NOMO-1 treated with DMSO at 0.1 percent for 48 hours (cell line): Measurements from ENCODE around the gene FAM3B.
A peak's percentile ranks its signal among the peaks of the same experiment; 100 is the strongest.

ENCODE experiments used
- DNase-seq: peaks from one replicate; lab custom pipeline; 2025; ENCODE audit not compliant: unreplicated experiment; lab: John Stamatoyannopoulos, UW

FAM3B gene

GRCh38 chr21:41390043-41390639, 73.5 kb downstream of the FAM3B start:
- DNase-seq: no peak

- no peak for DNase-seq
Measured at GRCh38 chr21:41393876-41394465, 77.4 kb downstream of the FAM3B start.

DNA sequence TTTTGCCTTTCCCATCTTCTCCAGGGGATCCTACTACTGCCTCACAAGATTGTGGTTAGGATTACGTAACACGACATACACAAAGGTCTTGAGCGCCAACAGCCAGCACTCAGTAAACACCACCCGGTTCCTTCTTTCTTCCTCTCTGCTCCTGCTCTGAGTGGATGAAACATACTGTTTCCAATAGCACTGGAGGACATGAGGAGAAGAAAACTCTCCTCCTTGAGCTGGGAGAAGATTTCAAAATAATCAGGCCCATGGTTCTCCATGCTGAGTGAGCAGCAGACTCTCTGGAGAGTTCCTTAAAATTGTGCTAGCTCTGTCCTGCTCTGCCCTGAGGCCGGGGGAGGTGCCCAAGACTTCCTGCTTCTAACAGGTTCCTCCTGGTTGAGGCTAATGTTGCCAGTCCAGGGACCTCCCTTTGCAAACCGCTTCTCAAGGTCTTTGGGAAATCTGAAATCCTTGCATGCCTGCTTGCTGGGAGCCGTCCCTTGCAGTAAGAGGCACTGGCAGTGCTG, 80.0 kb downstream of the FAM3B start:
- peak; percentile 78 for DNase-seq

DNA sequence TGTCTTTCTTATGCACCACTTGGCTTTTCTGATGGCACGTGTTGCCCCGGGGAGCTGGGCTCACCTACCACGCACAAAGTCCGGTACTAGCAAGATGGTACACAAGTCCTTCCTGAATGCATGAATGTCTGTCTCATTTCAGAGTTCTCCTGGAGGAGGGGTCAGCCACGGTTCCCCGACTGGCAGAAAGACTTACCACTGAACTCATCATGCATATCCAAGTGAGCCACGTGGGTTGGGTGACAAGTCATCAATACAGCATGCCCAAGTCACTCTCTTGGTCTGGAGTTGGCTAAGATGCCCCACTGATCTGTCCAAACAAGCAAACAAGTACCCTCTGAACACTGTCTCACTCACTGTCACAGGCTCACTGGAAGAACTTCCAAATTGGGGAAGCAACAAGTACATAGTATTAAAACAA, 80.9 kb downstream of the FAM3B start:
- no peak for DNase-seq

DNA sequence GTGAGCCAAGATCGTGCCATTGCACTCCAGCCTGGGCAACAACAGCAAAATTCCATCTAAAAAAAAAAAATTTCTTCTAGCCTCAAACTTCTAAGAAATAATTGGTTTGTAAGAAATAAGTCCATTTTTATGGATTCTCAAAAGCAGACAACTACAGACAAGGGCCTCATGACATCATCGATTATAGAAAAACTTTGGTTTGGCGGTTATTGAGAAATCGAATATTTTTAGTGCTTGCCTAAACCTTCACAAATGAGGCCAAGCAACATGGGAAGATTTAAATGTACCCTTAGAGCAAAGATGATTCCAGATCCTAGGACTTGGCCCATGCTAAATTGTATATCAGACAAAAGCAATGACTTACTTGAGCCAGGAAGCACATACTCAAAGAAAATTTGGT, 81.7 kb downstream of the FAM3B start:
- no peak for DNase-seq

- no peak for DNase-seq
Measured at GRCh38 chr21:41398831-41399230, 82.2 kb downstream of the FAM3B start.

- DNase-seq: no peak
Measured at GRCh38 chr21:41399246-41399800, 82.7 kb downstream of the FAM3B start.

- no peak for DNase-seq
Measured at GRCh38 chr21:41402231-41402630, 85.6 kb downstream of the FAM3B start.

DNA sequence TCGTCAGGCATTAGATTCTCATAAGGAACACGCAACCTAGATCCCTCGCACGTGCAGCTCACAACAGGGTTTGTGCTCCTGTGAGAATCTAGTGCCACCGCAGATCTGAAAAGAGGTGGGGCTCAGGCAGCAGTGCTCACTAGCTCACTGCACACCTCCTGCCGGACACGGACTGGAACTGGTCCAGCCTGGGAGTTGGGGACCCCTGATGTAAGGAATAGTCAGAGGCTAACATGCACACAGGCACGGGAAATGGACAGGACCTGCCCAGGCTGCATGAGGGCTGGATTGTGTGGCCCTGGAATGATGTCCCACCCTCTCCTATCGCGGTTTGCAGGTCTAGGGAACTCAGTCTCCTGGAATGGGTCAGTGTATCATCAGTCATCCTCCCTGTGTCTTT, 86.2 kb downstream of the FAM3B start:
- DNase-seq: no peak

DNA sequence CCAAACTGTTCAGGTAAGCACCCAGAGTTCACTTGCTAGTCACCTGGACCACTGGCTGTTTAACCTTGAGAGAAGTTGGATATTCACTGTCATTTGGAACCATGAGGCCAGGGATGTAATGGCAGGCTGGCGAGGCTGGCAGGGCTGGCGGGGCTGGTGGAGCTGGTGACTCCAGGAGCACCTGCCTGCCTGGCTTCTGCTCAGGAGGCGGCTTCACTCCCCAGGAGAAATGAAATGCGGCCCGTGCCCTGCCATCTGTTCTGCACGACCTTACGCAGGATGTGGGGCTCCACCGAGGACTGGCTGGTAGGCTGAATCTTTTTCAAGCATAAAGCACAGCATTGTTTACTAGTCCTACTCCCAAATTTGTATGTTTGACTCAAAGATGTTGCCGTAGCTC, 86.7 kb downstream of the FAM3B start:
- DNase-seq: no peak

- DNase-seq: no peak
Measured at GRCh38 chr21:41403966-41404365, 87.4 kb downstream of the FAM3B start.

GRCh38 chr21:41405321-41405720, 88.7 kb downstream of the FAM3B start:
- DNase-seq: no peak

DNA sequence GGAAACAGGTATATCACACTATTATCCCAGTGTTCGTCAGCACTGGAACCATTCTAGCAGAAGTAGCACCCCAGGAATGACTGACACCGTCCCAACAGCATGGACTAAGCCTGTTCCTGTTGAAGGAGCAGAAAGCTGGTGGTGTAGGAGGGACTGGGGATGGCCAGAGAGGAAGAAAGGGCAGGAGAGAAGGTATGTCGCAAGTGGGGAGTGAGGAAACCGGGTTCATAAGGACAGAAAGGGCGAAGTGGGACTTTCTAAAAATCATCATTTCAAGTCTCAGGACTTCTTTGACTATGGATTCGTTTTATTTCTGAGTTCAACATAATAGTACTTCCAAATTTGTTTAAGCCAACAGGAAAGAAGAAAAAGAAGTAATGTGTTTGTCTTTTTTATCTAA, 89.7 kb downstream of the FAM3B start:
- DNase-seq: no peak
